ENCODE data around the gene ATP13A4.
A peak's percentile ranks its signal among the peaks of the same experiment; 100 is the strongest.

The ATP13A4 gene

GRCh38 chr3:193489949-193490348 is 64.7 kb downstream of the ATP13A4 start:
- DNase-seq: no peak

- no peak for DNase-seq
Observed at GRCh38 chr3:193488741-193489140, 66.0 kb downstream of the ATP13A4 start.

GRCh38 chr3:193483988-193484539 is 70.6 kb downstream of the ATP13A4 start:
- no peak for DNase-seq

DNA sequence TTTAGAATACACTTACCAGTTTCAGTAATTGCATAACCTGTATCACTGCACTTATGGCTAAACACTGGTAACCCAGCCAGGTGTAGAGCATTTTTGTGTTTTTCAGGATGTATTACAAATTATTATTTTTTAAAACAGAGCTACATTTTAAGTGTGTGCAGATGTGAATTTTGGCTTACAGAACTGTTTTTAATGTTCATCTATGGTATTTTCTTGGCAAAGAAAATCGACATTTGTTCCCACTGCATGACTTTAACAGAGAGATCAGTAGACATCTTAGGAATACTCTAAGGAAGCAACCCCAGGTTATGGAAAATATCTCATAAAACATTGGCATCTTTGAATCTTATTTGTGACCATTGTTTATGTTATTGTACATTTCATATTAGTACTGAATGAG is 73.3 kb downstream of the ATP13A4 start:
- DNase-seq: no peak

DNA sequence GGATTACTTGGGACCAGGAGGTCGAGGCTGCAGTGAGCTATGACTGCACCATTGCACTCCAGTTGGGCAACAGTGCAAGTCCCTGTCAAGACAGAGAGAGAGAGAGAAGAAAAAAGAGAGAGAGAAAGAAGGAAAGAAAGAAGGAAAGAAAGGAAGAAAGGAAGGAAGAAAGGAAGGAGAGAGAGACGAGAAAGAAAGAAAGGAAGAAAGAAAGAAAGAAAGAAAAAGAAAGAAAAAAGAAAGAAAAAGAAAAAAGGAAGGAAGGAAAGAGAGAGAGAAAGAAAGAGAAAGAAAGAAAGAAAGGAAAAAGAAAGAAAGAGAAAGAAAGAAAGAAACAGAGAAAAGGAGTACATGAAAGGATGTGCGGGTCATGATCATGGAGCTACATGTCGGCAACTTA is 80.2 kb downstream of the ATP13A4 start:
- no peak for DNase-seq

GRCh38 chr3:193470710-193471109 is 84.0 kb downstream of the ATP13A4 start:
- DNase-seq: no peak

- no peak for DNase-seq
Observed at GRCh38 chr3:193465992-193466608, 88.6 kb downstream of the ATP13A4 start.

GRCh38 chr3:193464889-193465288 is 89.8 kb downstream of the ATP13A4 start:
- no peak for DNase-seq

DNA sequence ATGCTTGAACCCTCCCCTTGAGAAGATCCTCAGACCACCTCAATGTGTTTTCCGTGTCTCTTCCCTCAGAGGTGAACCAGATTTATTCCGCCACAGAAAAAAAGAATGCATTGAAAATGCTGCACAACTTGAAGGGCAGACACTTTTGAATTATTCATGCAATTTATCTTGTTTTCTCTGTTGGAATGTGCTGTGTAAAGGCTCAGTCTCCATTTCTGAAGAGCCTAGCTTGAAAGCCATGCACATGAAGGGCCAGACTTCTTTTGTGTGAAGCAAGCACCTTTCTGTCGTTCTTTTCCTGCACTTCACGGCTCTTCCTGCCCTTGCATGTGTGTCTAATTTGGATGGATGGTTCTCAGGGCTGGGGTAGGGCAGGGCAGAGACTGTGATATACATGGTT is 97.2 kb downstream of the ATP13A4 start:
- DNase-seq: no peak

DNA sequence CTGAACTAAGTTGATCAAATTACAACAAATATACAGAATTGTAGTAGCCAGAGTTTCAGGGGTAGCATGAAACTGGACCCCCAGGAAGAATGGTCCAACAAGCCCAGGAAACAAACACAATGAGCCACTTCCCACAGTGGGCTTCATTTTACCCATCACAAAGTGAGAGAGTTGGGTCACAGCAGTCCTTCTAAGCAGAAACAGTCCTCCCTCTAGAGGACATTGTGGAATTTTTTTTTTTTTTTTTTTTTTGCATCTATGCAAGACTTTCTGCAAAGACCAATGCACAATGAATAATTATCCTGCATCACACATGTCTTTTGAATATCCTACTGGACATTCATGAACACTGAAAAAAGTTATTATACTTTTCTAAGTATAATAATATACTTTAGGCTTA is 102.4 kb downstream of the ATP13A4 start:
- DNase-seq: no peak

DNA sequence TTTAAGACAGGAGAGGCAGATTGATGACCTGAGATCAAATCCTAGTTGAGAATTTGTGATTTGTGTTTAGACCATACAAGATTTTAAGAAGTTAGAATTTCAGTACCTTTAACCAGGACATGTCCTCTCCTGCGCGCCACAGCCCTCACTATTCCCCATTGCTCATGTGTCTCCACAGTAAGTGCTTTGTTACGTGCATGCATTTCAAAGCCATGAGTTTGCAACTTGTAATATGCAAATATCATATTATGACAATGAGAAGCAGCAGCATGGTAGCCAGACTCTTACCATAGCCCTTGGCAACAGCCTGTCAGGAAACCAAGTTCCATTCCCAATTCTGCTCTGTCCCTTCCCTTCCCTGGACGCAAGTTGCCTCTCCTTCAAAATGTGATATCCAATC is 102.8 kb downstream of the ATP13A4 start:
- DNase-seq: no peak

DNA sequence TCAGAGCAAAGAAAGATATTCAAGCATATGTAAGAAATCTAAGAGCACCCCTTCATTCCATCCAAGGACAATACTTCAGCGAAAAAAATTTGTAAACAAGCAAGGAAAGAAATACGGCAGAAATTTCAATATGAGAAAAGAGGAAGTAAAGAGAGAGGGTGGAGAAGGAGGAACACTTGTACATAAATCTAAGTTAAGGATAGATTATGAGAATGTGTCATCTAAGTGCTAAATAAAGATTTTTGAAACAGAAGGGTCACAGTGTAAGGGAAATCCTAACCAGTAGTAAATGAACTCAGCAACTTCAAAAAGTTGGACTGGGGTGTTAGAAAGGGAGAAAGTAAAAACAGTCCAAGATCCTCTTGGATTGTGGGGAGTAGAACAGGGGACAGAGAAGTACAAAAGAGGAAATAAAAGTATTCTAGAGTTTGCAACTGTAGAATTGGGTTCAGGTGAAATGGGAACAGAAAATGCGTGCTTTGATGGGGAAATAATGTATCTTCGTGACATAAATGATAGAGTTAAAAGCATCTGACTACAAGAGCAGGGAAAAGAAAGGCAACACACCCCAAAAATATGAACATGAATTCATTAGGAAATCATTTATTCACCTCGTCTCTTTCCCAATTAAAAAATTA is 107.6 kb downstream of the ATP13A4 start:
- DNase-seq: no peak

- DNase-seq: no peak
Observed at GRCh38 chr3:193439423-193439822, 115.3 kb downstream of the ATP13A4 start.

GRCh38 chr3:193418576-193419373 is 135.9 kb downstream of the ATP13A4 start:
- DNase-seq: no peak

DNA sequence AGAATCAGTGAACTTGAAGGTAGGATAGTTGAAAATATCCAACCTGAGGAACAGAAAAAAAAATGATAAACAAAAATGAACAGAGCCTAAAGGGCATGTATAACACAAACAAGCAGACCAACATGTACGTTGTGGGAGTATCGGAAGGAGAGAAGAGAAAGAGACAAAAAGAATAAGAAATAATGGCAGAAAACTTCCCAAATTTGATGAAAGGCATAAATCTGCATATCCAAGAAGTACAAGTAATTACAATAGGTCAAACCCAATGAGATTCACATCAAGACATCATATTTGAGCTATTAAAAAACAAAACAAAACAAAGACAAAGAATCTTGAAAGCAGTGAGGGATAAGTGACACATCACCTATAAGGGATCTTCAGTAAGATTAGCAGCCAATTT is 138.1 kb downstream of the ATP13A4 start:
- DNase-seq: no peak

DNA sequence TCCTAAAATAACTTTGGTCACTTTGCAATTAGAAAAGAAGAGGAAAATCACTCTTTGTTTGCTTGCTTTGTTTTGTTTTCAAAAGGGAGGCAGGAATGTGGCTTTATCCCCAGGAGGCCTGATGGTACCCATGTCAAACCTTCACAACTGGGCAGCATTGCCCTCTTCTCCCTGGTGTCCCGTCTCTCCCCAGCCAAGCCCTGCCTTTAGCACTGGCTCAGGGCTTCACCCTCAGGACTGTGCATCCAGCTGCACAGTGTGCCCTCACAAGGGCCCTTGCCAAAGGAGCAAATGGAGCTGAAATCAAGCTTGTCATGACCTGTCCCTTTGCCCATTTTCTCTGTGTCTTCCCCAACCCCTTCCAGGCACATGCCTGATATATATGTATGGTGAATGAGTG is 147.0 kb downstream of the ATP13A4 start:
- DNase-seq: no peak

GRCh38 chr3:193407112-193407511 is 147.6 kb downstream of the ATP13A4 start:
- no peak for DNase-seq

DNA sequence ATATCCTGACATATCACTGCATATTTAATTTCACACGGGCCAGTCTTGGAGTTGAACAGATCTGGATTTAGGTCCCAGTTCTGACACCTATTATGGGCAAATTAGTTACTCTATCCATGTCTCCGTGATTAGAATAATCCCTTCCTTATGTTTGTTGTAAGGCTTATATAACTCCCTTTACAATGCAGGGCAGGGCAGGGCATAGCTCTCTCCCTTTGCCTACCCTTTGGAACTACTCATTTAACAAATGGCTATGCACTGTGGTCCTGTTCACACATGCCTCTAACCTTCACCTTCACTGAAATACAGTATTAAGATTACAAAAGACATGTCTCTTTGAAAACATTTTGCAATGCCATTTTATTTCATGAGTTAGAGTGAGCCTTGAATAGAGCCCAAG is 151.4 kb downstream of the ATP13A4 start:
- DNase-seq: no peak

DNA sequence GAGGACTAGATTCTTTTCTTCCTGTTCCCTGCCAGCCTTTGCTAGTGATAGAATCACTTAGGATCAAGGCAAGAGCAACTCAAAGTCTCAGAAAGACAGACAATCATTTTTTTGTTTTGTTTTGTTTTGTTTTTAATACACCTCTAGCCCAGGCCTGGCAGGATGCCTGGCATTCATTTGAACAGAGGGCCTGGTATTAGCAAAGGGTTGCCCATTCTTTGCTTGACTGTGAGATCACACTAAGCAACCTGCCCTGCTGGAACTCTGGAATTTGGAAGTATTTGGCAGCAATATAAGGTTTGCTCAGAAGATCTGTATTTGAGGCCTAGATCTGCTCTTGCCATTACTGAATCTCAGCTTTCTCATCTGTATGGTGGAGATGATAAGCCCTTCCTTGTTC is 154.4 kb downstream of the ATP13A4 start:
- no peak for DNase-seq

GRCh38 chr3:193396451-193397244 is 158.0 kb downstream of the ATP13A4 start:
- no peak for DNase-seq

GRCh38 chr3:193391902-193392301 is 162.8 kb downstream of the ATP13A4 start:
- DNase-seq: peak; percentile 14

DNA sequence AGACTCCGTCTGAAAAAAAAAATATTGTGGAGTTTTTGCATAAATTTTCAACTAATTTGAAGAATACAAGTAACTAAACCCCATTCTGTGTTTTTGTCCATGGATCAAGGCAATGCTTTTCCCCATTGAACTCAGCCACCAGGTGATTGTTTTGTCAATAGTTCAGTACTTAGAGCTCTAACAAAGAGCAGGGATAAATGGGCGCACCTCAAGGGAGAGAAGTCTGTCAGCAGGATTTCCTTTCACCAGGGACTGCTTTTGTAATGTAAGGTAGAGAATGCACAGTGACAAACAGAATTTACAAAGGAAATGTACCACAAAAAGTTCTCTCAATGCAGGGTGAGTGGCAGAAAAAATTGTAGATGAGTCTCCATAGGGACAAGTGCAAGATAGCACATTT is 165.4 kb downstream of the ATP13A4 start:
- DNase-seq: no peak

- DNase-seq: no peak
Observed at GRCh38 chr3:193388361-193388760, 166.3 kb downstream of the ATP13A4 start.
